Stimulated activated CD8-positive, alpha-beta memory T cell treated with anti-CD3 and anti-CD28 coated beads, Interleukin-12 subunit alpha, Interleukin-12 subunit beta, amount 100 ng/mL, for 1 hour (primary cell): ENCODE data around the gene LEO1.

Experiments used
- DNase-seq: peaks from one replicate; pipeline ENCODE4 v3.0.0-alpha.2; 2020; ENCODE audit warnings: low read depth

The LEO1 gene

DNA sequence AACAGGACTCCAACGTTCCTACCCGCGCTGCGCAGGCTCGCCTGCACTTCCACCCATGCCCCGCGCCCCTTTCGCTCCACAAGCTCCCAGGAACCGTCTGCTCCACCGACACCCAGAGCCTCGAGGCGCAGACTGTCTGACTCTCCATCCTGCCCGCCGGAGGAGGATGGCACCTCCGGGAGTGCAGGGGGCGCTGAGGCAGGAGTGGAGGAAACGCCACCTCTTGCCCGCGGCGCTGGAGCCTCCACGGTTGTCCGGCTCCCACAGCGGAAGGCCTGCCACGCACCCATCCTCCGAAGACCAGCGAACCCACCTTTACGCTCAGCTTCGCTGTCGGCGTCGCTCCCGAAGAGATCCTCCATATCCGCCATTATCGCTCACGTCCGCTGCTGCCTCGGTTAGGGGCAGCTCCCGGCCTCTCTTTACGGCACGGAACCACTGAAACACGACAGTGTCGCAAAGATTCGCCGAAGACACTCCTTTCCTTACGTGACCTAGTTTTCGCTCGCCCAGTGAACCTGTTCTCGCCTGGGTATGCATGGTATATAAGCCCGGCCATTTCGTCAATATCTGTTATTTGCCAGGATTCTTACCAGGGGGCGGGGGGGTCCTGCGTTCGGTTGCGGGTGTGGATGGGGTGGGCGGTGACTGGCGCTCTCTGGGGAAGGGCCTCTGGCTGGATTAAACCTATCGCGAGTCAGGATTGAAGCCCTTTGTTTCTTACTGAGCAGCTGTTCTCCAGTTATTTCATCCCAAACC lies at the start of gene LEO1:
Gene LEO1 (minus strand): TSS at position 404 of the 759 bp plus-strand sequence. CDS start 33 bp downstream, at position 371.
- DNase-seq: peak; percentile 83

DNA sequence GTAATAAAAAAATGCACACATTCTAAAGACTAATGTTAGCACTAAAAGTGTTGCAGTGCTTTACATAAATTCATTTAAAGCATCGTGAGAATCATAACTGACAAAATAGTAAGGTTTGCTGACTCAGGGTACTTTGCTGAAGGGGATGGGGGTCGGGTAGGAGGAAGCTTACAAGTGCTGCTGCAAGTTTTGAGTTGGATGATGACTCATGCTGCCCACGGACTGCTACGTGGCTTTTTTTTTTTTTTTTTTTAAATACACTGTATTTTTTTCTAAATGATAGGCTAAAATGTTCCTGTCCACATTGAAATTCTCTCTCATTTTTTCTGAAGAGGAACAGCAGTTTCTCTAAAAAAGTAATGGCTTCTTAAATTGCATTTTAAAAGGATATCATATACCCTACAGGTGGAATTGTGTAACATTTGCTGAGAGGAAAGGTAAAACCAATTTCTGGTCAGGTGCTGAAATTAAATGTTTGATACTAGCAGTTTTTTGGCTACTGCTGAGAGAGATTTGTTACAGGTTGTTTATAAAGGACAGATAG lies 49.6 kb upstream of the LEO1 start:
- DNase-seq: peak; percentile 42

DNA sequence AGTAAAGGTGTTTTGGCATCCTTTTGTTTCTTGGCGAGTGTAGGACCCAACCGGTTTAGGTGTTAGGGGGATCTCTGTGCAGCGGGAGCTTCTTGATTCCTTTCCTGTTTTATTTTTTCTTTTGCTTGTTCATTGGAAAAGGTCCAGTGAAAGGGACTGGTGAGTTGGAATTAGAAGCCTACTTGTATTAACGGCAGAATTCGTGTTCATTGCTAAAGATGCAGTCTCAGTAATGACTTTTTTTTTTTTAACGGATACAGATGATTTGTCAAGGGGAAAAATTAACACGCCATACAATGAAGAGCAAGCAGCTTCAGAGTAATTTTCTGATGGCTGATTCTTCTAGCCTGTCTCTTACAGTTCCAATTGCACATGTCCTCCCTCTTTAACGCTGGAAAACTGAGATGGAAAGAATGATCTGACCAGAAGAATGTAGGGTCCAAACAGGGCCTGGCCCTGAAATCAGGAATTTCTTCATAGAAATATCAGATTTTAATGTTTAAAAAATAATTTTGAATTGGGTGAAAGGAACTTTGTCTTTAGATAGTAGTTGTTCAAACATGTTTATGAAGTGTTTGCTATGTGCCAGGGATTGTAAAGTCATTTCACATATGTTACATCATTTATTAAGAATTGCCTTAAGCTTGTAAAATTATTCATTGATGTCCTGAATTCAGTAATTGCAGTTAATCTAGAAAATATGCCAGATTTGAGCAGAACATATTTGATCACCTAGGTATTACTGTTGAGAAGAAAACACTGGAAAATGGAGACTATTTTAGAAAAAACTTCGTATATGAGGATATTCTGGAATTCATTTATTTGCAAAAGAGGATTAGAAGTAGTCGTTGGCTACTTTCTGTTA lies 48.9 kb upstream of the LEO1 start:
- DNase-seq: no peak

DNA sequence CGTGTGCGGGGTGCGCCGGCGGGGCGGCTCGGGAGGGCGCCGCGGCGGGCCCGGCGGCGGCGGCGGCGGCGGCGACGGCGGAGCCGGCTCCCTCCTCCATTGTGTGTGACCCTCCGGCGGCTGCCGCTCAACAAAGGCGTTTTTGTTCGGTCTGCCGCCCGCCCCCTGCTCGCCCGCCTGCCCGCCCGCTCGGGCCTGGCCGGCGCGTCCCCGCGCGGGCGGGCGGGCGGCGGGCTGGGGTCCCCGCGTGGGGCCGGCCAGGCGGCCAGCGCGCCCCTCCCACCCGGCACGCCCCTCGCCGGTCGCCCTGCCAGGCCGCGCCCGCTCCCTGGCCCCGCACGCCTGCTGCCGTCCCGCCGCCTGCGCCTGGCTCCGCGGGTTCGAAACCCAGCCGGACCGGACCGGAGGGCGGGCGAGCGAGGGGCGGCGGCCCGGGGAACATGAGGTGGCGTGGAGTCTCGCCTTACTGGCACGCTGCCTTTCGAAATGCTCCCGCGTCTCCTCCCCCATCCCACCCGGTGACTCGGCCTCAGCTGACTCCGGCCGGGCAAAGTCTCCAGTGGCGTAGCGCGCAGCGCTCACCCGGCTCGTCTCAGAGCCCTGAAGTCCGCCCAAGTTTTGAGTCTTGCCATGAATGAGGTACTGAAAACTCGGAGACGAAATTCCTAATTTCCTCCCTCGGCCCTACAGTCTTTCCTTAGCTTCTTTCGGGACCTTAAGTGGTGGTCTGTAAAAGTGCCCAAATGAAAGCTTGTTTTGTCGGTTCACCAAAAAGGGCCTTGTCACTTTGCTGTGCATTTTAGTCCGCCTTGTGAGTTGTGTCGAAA lies 48.0 kb upstream of the LEO1 start:
- peak; percentile 25 for DNase-seq

DNA sequence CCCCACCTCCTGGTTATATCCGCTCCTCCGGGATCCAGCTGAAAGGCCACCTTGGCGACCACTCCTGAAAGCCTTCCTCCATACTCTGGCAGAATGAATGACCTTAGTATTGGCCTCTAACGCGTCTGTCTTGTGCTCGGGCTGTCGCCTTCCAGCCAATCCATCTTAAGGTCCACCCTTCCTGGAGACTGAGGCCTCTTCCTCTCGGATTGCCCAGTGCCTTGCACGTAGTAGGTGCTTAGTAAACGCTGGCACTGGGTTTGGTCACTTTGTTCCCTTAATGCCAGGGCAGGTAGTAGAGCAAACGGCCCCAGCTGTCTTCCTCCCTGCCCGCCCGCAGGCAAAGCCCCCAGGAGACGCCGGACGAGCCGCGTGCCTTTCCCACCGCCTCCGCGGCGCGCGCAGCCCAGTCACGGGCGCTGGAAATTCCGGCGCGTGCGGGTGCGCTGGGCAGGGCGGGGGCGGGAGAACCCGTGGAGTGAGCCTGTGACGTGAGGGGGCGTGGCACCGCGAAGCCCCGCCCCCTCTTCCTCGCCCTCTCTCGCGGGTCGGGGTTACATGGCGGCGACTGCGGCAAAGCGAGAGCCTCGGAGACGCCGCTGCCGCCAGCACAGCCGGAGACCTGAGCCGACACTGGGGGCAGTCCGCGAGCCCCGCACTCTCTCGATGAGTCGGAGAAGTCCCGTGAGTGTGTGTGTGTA lies 47.3 kb upstream of the LEO1 start, which contains the start of gene MAPK6:
Gene MAPK6 (plus strand): TSS at position 527 of the 701 bp plus-strand sequence. CDS start 27,242 bp downstream, outside the sequence.
- DNase-seq: peak; percentile 90

DNA sequence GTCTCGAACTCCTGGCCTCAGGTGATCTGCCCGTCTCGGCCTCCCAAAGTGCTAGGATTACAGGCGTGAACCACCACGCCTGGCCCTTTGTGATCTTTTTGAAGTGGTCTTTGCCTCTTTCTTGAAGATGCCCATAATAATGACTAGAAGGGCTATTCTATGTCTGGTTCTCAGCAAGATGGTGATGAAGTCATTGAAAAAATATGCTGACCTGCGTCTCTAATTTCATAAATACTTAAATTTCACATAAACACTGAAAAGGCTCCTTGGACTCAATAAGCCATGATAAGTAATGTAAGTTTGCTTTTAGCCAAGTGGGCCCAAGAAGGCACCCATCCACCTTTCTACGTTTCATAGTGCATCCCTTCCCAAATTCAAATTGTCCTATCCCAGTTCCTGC lies 46.7 kb upstream of the LEO1 start:
- DNase-seq: no peak

DNA sequence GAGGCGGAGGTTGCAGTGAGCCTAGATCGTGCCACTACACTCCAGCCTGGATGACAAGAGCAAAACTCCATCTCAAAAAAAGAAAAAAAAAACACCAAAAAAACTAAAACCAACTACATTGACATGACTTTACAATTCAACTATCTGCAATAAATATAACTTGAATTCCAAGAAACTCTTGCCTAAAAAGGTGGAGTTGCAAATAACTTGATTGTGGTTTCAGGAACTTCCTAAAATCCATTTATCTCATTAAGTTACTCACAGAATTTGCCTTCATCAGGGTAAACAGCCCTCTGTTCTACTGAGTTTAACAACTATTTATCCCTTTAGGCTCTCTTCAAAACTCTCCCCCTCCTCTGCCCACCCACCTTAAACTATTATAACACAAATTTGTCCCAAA lies 44.7 kb upstream of the LEO1 start:
- DNase-seq: no peak

DNA sequence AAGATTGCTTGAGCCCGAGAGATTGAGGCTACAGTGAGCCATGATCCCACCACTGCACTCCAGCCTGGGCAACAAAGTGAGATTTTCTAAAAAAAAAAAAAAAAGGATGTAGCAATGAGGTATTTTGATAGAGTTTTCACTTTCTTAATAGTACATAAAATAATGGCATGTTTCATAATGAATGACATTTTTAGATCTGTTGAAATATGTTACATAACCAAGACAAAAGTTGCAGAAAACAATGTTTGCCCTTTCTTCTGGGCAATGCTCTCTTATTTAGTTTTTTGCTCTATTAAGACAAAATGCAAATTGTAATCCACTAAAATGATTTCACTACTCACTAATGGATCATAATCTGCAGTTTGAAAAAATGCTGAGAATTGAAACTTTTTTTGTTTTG lies 43.0 kb upstream of the LEO1 start:
- DNase-seq: no peak

DNA sequence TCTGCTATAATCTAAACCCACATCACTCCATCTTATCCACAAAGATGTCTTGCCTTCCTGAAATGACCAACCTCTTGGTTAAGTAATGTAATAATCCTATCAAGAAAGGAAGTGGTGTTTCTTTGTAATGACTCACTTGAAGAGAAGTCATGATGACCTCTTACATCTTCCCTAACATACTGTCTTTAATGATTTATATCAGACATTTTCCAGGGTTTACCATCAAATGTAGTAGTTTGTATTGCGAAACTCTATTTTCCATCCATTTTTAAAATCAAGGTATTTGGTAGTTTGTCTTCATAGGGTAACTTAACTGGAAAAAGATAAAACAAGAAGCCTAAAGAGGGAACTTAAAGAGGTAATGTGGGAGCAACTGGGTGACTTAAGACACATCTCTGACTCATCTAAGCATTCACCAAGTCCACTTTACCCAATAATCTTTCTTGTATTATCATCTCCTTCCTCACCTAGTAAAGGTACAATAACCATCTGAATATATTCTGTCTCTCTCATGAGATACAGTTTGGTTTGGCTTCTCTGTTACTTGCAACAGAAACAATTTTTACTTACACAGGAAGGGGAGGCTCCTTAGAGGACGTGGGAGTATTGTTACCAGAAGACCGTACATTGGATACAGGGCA lies 41.7 kb upstream of the LEO1 start:
- no peak for DNase-seq

DNA sequence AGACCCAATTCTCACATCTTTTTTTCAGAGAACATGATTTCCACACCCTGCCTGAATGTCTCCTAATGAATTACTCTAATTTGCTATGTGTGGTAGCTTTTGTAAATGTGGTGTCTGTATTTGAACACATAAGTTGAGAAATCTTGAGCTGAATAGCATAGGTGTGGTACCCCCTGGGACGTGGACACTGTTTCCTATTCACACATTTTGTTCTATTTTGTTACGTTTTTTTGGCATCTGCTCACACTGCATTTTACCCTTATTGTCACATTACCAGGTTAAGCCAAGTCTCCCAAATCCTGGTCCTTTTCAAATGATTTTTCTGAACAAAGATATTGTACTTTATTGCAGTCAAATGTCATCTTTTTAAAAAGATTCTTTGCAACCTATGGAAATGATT lies 40.6 kb upstream of the LEO1 start:
- no peak for DNase-seq

DNA sequence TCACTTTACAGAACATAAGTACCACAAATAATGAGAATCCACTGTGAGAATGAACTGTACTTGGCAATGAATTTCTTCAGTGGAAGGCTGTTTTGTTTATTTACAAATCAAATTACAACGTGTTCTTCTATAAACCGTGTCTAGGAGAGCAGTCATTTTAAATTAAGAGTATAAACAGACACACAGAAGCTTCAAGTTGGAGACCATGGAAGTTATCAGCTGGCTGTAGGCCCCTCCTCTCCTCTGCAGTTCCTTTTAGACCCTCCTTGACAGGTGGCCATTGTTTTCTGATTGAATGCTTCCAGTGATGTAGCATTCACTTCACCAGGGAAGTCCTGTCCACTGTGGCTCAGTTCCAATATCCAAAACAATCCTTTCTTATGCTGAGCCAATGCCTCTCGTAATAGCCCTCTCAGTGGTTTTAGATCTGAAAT lies 40.1 kb upstream of the LEO1 start:
- DNase-seq: no peak

DNA sequence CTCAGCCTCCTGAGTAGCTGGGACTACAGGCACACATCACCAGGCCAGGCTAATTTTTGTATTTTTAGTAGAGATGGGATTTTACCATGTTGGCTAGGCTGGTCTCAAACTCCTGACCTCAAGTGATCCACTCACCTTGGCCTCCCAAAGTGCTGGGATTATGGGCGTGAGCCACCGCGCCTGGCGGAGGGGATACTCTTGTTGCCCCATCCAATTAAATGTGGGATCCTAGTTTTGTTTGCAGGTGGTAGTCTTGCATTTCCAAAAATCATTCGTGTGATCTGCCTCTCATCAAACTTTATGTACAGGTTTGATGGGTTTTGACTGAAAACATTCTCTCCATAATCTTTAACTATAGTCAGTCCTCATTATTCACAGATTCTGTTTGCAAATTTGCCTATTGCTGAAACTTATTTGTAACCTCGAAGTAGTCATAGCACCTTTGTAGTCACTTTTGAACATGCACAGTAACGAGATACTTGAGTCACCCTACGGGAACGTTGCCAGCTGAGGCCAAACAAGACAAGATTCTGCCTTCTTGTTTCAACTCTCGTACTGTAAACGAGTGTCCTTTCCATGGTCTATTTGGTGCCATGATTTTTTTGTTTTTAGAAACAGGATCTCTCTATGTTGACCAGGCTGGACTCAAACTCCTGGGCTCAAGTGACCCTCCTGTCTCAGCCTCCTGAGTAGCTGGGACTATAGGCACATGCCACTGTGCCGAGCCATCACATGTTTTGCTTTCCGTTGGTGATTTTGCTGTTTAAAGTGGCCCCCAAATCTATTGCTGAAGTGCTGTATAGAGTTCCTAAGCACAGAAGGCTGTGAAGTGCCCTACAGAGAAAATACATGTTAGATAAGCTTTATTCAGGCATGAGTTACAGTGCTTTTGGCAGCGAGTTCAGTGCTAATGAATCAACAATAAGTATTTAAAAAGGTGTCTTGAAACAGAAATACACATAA lies 39.3 kb upstream of the LEO1 start:
- no peak for DNase-seq

DNA sequence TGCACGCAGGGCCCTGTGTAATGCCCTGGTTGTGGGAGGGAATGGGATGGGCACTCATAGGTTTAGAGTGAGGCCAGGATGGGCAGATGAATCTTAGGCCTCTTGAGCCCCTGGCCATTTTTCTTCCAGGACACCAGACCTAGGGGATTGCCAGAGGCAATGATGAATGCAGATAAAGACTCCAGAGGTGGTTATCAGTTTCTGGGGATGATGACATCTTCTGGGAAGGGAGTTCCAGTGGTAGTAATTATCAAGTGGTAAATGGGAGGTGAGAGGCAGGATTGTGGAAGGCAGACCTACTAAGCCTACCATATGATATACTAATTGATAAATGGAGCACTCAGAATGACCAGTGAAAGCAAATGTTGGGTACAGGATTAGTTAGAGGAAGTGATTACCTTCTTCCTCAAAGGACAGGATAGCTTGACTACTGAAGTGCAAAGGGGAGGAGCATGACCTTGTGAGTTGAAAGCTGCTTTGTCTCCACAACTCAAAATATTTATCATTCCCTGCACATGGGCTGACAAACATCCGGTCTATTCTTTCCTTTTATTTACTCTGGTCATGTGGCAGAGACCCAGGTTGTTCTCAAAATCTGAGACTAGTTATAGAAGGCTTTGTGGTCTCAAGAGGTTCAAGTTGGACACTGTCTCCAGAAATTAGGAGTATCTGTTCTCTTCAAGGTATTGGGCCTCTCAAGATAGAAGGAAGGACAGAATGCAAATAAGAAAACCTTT lies 37.3 kb upstream of the LEO1 start:
- DNase-seq: no peak

DNA sequence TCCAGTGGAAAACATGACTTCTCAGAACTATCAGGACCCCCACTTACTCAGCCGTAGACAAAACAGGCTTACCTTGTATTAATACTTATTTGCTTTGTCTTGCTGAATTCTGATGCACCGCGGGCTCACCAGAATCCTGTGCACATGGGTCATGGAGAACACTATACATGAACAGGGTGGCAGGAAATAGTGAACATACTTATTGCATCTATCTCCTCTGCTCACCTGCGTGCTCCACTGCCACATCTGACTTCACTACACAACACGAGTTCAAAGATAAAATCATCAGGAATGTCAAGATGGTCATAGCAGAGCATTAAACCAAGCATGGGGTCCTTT lies 36.8 kb upstream of the LEO1 start:
- DNase-seq: no peak

DNA sequence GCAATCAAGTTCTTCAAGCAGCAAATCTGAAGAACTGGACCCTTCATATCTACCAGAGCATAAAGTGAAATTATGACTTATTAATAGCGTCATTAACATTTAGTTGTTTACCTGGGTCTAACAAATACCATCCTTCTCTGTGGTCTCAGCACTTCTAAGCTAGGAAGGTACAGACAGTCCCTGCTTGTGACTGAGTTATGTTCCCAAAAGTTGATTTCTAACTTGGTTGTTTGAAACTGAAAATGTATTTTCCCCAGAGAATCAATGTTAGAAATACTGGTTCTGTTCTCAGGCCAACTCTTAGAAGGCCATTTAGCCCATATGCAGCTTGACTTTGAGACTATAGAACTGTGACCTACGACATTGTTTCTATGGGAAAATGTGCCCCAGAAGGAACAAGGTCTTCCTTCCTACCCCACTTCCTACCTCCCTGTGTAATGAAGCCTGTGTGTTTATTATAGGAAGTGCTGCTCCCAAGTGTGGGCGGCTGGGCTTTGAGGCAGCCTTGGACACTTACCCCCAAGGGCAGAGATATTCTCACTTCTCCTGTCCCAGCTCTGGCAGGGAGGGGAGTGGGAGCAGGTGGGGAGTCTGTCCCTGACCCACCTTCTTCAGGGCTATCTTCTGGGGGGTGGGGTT lies 35.2 kb upstream of the LEO1 start:
- DNase-seq: no peak

DNA sequence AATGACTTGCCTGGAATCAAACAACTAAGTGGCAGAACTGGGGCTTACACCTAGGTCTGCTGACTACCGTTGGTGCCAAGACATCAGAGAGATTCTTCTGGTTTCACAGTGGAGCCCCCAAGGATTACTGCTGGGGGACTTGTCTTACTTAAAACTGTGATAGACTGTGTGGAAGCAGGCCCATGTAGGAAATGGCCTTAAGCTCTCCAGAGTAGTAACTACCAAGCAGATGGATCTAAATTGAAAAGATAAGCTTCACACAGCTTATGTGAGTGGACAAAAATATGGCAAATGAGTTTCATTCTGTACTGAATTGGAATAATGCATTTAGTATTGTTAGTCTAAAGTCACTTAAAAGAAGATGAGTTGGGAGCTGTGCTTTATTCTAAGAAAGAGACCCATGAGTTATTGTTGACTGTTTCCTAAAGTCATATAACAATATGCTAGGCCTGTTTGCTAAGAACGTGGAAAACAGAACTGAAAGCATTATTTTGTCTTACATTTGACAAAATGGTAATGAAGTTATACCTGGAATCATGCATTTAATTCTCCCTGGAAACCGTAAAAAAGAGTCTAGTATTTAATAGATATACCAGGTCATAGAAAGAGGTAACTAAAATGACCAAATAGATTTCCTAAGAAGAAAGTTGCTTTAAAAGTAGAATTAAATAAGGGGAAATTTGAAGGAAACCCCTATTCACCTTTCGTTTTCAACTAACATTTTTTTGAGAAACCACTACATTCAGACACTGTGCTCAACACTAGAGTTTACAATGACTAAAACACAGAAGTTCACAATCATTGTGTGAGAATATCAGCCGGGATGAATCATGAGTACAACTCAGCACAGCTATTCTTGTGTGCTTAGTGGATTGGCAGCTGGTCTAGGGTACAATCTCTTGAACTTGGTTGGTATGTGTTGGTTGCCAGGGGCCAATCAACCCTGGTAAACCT lies 34.4 kb upstream of the LEO1 start:
- no peak for DNase-seq

DNA sequence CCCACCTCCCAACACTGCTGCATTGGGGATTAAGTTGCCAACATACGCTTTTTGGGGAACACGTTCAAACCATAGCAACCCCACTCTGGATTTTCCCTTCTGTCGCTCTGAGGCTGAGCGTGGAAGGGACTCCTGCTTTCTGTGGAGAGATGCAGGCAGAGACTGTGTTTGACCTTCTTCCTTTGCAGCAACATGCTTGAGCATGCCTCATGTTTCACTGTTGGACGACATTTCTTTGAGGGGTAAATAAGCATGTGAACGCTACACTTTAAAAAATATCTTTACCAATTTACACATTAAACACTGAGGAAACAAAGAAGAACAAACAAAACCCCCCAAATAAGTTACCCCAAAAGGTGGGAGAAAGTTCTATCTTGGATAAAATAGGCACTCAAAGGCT lies 33.2 kb upstream of the LEO1 start:
- DNase-seq: no peak
